Thoracic aorta (tissue), 2 donors: Measurements from ENCODE around the gene CDKN2A. TPM values are rescaled to one million over a fixed set of nuclear protein-coding genes. Genes with fewer than 3 reads are reported as not detected.

Source experiments
- ATAC-seq: fragments of 150-250 bp; one replicate; pipeline ENCODE4 v1.8.0; 2017; ENCODE audit warnings: low read depth; ENCODE audit not compliant: insufficient number of reproducible peaks, low FRiP score
- DNase-seq: peaks from one replicate; pipeline ENCODE4 v3.0.0-alpha.2; 2020; ENCODE audit warnings: low spot score
- H3K27ac ChIP-seq, 2 donors: fragments of 200-600 bp; sonication (generic); 1 replicate in 1 of 2; 2 replicates in 1 of 2; pipeline ENCODE4 v1.5.1; 2016; ENCODE audit warnings: mild to moderate bottlenecking in 2 of 2, moderate library complexity in 2 of 2
- H3K27me3 ChIP-seq: fragments of 200-600 bp; sonication (generic); replicated peaks from 2 replicates; pipeline ENCODE4 v1.6.0; 2016; ENCODE audit warnings: mild to moderate bottlenecking; ENCODE audit not compliant: insufficient read depth
- H3K36me3 ChIP-seq: fragments of 200-600 bp; sonication (generic); one replicate; pipeline ENCODE4 v1.5.1; 2016
- H3K4me1 ChIP-seq, 2 donors: fragments of 200-600 bp; sonication (generic); 1 replicate in 1 of 2; 2 replicates in 1 of 2; pipeline versions ENCODE4 v1.5.1 to v1.6.0; 2016; ENCODE audit warnings: low read depth in 2 of 2, mild to moderate bottlenecking in 1 of 2; ENCODE audit not compliant: control insufficient read depth in 1 of 2
- H3K4me3 ChIP-seq: fragments of 200-600 bp; sonication (generic); 2 replicates; pipeline ENCODE4 v1.5.1; 2016; ENCODE audit warnings: mild to moderate bottlenecking
- H3K9me3 ChIP-seq: fragments of 200-600 bp; sonication (generic); 2 replicates; pipeline ENCODE4 v1.5.1; 2016
- total RNA-seq, 2 donors: library from RNA; depleted of rRNA; stranded (reverse); fragments of >200 nt; gene quantifications; one replicate each; pipeline versions ENCODE4 v1.1.0 to v1.2.3, GENCODE V29; 2016
- TF ChIP-seq, protein P1 (sequence below): fragments of 200-600 bp; sonication (generic); IDR thresholded peaks from one replicate; pipeline ENCODE4 v1.5.1; 2019; ENCODE audit warnings: antibody characterized with exemption

Gene CDKN2A
- total RNA-seq, 2 donors from 2014 or later: 4.1 to 10.3 TPM

DNA sequence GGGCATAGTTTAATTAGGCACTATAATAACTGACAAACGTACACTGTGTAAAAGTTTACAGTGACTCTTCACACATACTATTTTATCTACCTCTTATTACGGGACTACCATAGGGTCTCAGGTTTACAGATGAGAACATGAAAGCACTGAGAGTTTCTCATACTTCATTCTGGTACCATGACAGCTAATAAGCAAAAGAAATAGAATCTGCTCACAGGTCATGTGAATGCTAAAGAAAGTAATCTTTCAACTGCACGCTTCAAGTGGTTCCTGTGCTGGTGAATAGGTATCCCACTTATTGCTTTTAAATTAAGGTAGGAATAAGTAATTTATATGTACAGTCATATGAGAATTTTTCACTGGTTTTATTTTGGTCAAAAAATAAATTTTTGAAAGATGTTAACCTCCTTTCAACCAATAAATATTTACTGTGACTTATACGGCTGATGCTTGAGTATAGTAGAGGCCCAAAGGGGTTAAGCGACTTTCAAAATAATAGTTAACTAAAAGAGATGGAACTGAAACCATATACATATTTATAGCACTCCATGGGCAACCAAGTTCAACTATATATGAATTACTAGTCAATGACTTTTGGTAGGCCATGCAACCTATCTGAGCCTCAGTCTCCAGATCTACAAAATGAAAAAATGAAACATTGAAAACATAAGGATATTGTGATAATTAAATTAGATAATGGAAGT is 8.1 kb downstream of the CDKN2A start:
- Histone ChIP-seq H3K27me3 (peaks cover 17% of the 10 kb centered on the region), H3K4me3 (no peak overlapping the region), H3K9me3 (no peaks in the 10 kb centered on the region), H3K27ac (no peak overlapping the region), H3K36me3 (no peaks in the 10 kb centered on the region), H3K4me1 (no peaks in the 10 kb centered on the region)
- TF ChIP-seq, protein P1, sequence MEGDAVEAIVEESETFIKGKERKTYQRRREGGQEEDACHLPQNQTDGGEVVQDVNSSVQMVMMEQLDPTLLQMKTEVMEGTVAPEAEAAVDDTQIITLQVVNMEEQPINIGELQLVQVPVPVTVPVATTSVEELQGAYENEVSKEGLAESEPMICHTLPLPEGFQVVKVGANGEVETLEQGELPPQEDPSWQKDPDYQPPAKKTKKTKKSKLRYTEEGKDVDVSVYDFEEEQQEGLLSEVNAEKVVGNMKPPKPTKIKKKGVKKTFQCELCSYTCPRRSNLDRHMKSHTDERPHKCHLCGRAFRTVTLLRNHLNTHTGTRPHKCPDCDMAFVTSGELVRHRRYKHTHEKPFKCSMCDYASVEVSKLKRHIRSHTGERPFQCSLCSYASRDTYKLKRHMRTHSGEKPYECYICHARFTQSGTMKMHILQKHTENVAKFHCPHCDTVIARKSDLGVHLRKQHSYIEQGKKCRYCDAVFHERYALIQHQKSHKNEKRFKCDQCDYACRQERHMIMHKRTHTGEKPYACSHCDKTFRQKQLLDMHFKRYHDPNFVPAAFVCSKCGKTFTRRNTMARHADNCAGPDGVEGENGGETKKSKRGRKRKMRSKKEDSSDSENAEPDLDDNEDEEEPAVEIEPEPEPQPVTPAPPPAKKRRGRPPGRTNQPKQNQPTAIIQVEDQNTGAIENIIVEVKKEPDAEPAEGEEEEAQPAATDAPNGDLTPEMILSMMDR: no peak
- ATAC-seq (no peak), DNase-seq (no peak)

DNA sequence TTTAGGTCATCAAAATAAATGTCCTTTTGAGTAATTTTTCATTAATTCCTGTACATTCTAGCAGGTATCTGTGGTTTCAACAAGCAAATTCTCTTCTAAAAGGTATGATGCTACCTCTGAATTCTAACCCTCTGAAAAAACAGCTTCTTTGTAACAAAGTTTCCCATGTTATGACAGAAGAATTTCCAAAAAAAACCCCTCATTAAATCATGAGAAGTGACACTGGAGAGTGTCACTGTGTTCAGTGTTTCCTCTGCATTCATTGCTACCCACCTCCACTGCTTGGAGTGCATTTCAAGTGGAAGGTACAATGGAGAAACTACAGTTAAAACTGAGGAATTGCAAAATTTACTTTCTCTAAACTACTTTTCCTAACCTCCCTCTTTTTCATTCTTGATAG is 10.1 kb downstream of the CDKN2A start:
- Histone ChIP-seq H3K9me3 (no peaks in the 10 kb centered on the region), H3K27me3 (peaks cover 7% of the 10 kb centered on the region), H3K4me1 (no peaks in the 10 kb centered on the region), H3K27ac (no peak overlapping the region), H3K36me3 (no peaks in the 10 kb centered on the region), H3K4me3 (no peak overlapping the region)
- ATAC-seq: no peak
- TF ChIP-seq, protein P1: no peak
- DNase-seq: no peak

DNA sequence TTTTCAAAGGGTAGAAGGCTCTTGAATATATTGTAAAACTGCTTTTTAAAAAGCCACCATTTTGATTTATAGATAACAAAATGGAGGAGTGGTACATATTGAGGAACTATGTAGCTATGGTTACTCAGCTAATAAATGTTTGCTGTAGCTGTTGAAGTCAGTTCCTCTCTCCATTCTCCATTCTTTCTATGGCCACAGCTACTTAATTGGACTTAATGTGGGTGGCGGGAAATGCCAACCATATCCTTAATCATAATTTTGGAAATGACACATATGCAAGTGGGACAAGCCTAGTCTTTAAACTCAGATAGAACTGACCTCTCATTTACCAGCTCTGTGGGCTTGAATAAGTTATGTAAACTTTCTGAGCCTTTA is 10.6 kb downstream of the CDKN2A start:
- TF ChIP-seq, protein P1: no peak
- no peaks in the 10 kb centered on the region for H3K9me3 ChIP-seq
- no peak overlapping the region for H3K4me3 ChIP-seq
- ATAC-seq: no peak
- H3K36me3 ChIP-seq: no peaks in the 10 kb centered on the region
- no peaks in the 10 kb centered on the region for H3K4me1 ChIP-seq
- H3K27ac ChIP-seq: no peak overlapping the region
- peaks cover 6% of the 10 kb centered on the region for H3K27me3 ChIP-seq
- no peak for DNase-seq

DNA sequence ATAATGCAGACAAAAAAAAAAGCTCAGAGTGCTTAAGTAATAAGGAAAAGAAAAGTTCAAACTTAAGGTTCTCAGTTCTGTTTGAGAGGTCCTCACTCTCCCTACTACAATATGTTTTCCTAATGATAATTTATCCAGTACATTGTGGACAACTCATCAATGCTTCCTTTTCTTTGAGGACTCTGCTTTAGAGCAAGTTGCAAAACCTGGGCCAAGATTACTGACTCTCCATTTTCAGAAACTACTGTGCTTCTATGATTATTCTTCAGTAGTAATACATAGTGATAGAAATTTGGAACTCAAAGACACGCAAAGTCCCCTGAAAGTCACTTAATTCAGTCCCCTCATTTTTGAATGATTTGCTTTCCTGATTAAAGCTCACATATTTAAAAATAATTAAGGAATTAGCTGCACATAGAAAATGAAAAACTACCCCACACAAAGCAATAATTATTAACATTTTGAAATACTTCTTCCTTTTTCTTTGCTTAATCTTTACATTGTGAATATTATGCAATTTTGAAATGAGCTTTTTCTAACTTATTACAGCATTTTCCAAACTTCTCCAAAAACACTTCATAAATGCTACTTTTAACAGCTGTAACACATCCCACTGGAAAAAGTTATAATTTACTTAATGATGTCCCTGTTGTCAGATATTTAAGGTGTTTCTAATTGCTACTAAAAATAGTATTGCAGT is 11.2 kb downstream of the CDKN2A start:
- peaks cover 6% of the 10 kb centered on the region for H3K27me3 ChIP-seq
- no peak overlapping the region for H3K27ac ChIP-seq
- TF ChIP-seq, protein P1: no peak
- H3K4me3 ChIP-seq: no peak overlapping the region
- H3K36me3 ChIP-seq: no peaks in the 10 kb centered on the region
- no peaks in the 10 kb centered on the region for H3K4me1 ChIP-seq
- DNase-seq (no peak), ATAC-seq (no peak)
- H3K9me3 ChIP-seq: no peaks in the 10 kb centered on the region

DNA sequence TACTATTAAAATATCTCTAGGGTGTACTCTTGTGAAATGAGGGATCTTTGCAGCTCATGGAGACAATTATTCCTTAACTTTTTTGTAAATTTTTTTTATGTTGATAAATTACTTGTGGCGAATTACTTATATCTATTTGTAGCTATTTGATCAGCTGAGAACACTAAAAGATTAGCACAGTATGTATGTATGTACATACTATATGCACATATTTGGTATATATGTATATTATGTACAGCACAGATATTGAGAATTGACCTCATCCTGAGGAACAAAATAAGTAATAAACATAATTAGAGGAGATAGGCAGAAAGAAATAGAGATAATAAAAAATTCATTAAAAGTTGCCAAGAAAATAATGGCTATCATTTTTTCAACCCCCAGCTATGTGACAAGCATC is 11.8 kb downstream of the CDKN2A start:
- TF ChIP-seq, protein P1: no peak
- no peaks in the 10 kb centered on the region for H3K4me1 ChIP-seq
- H3K36me3 ChIP-seq: no peaks in the 10 kb centered on the region
- H3K9me3 ChIP-seq: no peaks in the 10 kb centered on the region
- ATAC-seq (no peak), DNase-seq (no peak)
- no peak overlapping the region for H3K27ac ChIP-seq
- H3K4me3 ChIP-seq: no peak overlapping the region
- H3K27me3 ChIP-seq: peaks cover 8% of the 10 kb centered on the region
